ENCODE results near the gene CUX1.

DNA sequence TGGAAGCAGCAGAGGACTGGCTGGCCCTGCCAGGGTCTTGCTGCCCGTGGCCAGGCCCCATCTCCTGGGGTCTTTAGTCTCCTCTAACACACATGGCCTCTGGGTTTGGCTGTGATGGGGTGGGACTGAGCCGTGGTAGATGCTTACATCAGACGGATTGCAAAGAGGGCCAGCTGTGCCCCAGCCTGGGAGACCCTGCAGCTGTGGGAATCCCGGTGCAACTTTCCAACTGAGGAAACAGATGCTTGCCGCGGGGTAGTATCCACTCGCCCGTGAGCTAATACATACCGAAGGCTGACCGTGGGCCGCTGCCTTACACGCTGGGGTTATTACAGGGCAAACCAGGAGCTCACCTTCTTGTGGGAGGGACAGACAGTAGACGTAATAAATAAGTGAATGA lies 445.1 kb downstream of the CUX1 start:
- TF ChIP-seq, protein P1, sequence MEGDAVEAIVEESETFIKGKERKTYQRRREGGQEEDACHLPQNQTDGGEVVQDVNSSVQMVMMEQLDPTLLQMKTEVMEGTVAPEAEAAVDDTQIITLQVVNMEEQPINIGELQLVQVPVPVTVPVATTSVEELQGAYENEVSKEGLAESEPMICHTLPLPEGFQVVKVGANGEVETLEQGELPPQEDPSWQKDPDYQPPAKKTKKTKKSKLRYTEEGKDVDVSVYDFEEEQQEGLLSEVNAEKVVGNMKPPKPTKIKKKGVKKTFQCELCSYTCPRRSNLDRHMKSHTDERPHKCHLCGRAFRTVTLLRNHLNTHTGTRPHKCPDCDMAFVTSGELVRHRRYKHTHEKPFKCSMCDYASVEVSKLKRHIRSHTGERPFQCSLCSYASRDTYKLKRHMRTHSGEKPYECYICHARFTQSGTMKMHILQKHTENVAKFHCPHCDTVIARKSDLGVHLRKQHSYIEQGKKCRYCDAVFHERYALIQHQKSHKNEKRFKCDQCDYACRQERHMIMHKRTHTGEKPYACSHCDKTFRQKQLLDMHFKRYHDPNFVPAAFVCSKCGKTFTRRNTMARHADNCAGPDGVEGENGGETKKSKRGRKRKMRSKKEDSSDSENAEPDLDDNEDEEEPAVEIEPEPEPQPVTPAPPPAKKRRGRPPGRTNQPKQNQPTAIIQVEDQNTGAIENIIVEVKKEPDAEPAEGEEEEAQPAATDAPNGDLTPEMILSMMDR (IDR thresholded peaks at IDR 0.05) = no peak
- TF ChIP-seq POLR2AphosphoS5 (IDR thresholded peaks at IDR 0.05) (no peak), POLR2A (IDR thresholded peaks at IDR 0.05) (no peak)

All from suprapubic skin (tissue), 4 donors.